Measurements from ENCODE around the gene HOXC10. TPM values are rescaled to one million over a fixed set of nuclear protein-coding genes. Genes with fewer than 3 reads are reported as not detected.

The HOXC10 gene
- total and polyA plus RNA-seq, 10 of the 15 experiments (the other 5 are each of a cell fraction or from before 2014, with no cell fraction given), result 0.59 TPM; not detected in 9

DNA sequence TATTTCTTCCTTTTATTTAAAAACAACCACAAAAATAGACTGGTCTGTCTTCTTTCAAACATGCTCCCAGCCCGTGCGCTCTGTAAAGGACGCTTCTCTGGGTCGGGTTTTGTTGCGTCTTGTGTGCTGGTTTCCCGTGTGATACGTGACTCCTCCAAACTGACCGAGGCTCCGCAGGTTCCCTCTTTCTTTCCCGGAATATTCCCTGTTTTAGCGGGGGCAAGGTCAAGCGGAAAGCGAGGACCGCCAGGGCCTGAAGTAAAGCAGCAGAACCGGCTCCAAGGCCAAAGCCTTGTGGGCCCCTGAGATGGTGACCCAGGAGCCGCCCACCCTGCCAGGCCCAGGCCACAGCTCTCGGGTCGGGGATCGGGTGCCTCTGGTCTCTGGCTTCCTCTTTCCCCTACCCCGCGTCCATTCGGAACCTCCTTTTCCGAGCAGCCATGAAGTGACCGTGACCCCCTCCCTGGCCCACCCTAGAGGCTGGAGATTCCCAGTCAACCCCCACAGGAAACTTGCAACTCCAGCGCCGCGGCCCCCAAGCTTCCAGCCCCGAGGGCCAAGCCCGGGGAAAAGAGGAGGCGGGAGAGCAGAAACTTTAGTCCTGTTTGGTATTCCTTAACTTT is 885 bp upstream of the HOXC10 start:
- BruUV-seq (replicated peaks), result no TSS peak
- Histone ChIP-seq H3K27ac (ENCODE audit: control insufficient read depth, insufficient read depth) (no peak overlapping the region), H4K20me1 (ENCODE audit: control insufficient read depth, insufficient read depth) (peaks cover 3% of the 10 kb centered on the region; the same call in 1 of the 2 replicates), H3K79me2 (ENCODE audit: control insufficient read depth, insufficient read depth, low read length) (no peaks in the 10 kb centered on the region), H3K4me2 (ENCODE audit: control insufficient read depth, insufficient read depth) (no peak overlapping the region), H2AFZ (ENCODE audit: control insufficient read depth, low read depth, low read length) (no peak overlapping the region), H3K4me1 (ENCODE audit: control insufficient read depth, insufficient read depth, low read length) (peaks cover 21% of the 10 kb centered on the region), H3K9me3 (replicated peaks; ENCODE audit: control insufficient read depth, insufficient read depth, low read length) (no peaks in the 10 kb centered on the region), H3K9ac (ENCODE audit: control insufficient read depth, insufficient read depth, low read length) (no peak overlapping the region), H3K27me3 (replicated peaks in 1 of 2; ENCODE audit: control insufficient read depth in 2 of 2, insufficient read depth in 2 of 2, low read length in 1 of 2) (peaks cover 35 to 50% of the 10 kb centered on the region in 2 experiments), H3K4me3 (no peak overlapping the region), H3K36me3 (ENCODE audit: control insufficient read depth in 2 of 2, insufficient read depth in 2 of 2, low read length in 1 of 2) (no peaks in the 10 kb centered on the region)
- TF ChIP-seq SREBF2 (IDR thresholded peaks at IDR 0.05; ENCODE audit: low read length) (no peak), SMC3 (IDR thresholded peaks at IDR 0.05; ENCODE audit: borderline replicate concordance, low read length) (no peak), RELA (IDR thresholded peaks at IDR 0.05; ENCODE audit: borderline replicate concordance, partially characterized antibody) (no peak), REST (IDR thresholded peaks at IDR 0.05; ENCODE audit: low read depth, low read length) (no peak), EP300 (IDR thresholded peaks at IDR 0.05; ENCODE audit: borderline replicate concordance in 1 of 2, control insufficient read depth in 1 of 2, low read depth in 2 of 2, low read length in 2 of 2) (no peak), ZBED1 (IDR thresholded peaks at IDR 0.05; ENCODE audit: borderline replicate concordance) (no peak), BACH1 (IDR thresholded peaks at IDR 0.05; ENCODE audit: borderline replicate concordance) (no peak)
- ChIA-PET POLR2A (no interaction called here), RAD21 (ENCODE audit: unreplicated experiment) (interaction anchor here (1.2 to 3.3 kb wide), 6 partner anchors 16 to 232 kb away, joined by 3 to 14 read pairs (median 5); partner anchors contain the start of gene HOXC9), CTCF (interaction anchor here (0.7 to 5.5 kb wide), 15 partner anchors 18 to 360 kb away, joined by 3 to 54 read pairs (median 4); partner anchors contain the start of genes CALCOCO1 and HOXC5), SMC1A (ENCODE audit: uncharacterized antibody, unreplicated experiment) (interaction anchor here (1.2 to 1.6 kb wide), 3 partner anchors 33 to 217 kb away, joined by 3 to 6 read pairs (median 3); no protein-coding TSS in a partner anchor)
- ATAC-seq (no peak), DNase-seq (ENCODE audit: low read depth, low spot score) (no peak), FAIRE-seq (no peak)
- in situ Hi-C loops (cut with MboI) (no loop called here), intact Hi-C loops (cut with micrococcal nuclease; ENCODE audit: unreplicated experiment) (loop anchor here (2.0 to 10.0 kb wide), 3 partner anchors 189 to 279 kb away; no protein-coding TSS in a partner anchor)
- WGBS (ENCODE audit: insufficient coverage, insufficient replicate concordance, low lambda C conversion rate, missing lambda C conversion rate), result 23% methylated on average over 29 of the region's 30 CpGs
